Natural killer cell (primary cell): ENCODE measurements around the gene BTBD3. TPM values are rescaled to one million over a fixed set of nuclear protein-coding genes. Genes with fewer than 3 reads are reported as not detected.

Experiments used
- ATAC-seq, 3 donors: fragments of 150-1000 bp in 2 of 3; fragments of 200-7000 bp in 1 of 3; cut with Tn5 transposase; 1 replicate in 1 of 3; 2 replicates in 2 of 3; pipeline ENCODE4 v1.10.0; 2021; ENCODE audit warnings: mild to moderate bottlenecking in 2 of 3, moderate library complexity in 2 of 3
- DNase-seq, 2 donors: peaks; one replicate each; pipeline versions ENCODE4 v3.0.0 to v3.0.0-alpha.2; 2013 to 2021; ENCODE audit warnings: mixed read lengths in 1 of 2
- H3K27ac ChIP-seq: one replicate; pipeline ENCODE4 v1.5.1; 2013; ENCODE audit warnings: mild to moderate bottlenecking, low read length
- H3K27me3 ChIP-seq: one replicate; pipeline ENCODE4 v1.6.1; 2013; ENCODE audit warnings: low read length; ENCODE audit not compliant: control insufficient read depth, insufficient read depth
- H3K36me3 ChIP-seq: one replicate; pipeline ENCODE4 v1.6.1; 2013; ENCODE audit warnings: low read length; ENCODE audit not compliant: control insufficient read depth, insufficient read depth
- H3K4me1 ChIP-seq: one replicate; pipeline ENCODE4 v1.6.1; 2013; ENCODE audit warnings: low read length; ENCODE audit not compliant: control insufficient read depth, insufficient read depth
- H3K4me3 ChIP-seq: one replicate; pipeline ENCODE4 v1.5.1; 2013; ENCODE audit warnings: low read length
- H3K9me3 ChIP-seq: one replicate; pipeline ENCODE4 v1.6.1; 2013; ENCODE audit warnings: low read length; ENCODE audit not compliant: control insufficient read depth, insufficient read depth
- H3K27ac Mint-ChIP-seq, 2 donors: one replicate each; pipeline ENCODE4 v1.8.0; 2022; ENCODE audit warnings: mild to moderate bottlenecking in 2 of 2, mixed read lengths in 2 of 2, moderate library complexity in 1 of 2
- H3K27me3 Mint-ChIP-seq, 2 donors: one replicate each; pipeline ENCODE4 v1.8.0; 2022; ENCODE audit warnings: low read depth in 2 of 2, mixed read lengths in 2 of 2
- H3K36me3 Mint-ChIP-seq: one replicate; pipeline ENCODE4 v1.8.0; 2022; ENCODE audit warnings: mixed read lengths
- H3K4me1 Mint-ChIP-seq, 2 donors: one replicate each; pipeline ENCODE4 v1.8.0; 2022; ENCODE audit warnings: mixed read lengths in 2 of 2
- H3K4me3 Mint-ChIP-seq: one replicate; pipeline ENCODE4 v1.8.0; 2022; ENCODE audit warnings: mild to moderate bottlenecking, moderate library complexity, mixed read lengths
- H3K9me3 Mint-ChIP-seq, 2 donors: one replicate each; pipeline ENCODE4 v1.8.0; 2022; ENCODE audit warnings: mixed read lengths in 2 of 2
- WGBS: methylation state at CpG from one replicate; pipeline ENCODE4 v1.1.7; 2013; ENCODE audit warnings: missing lambda C conversion rate; ENCODE audit not compliant: insufficient coverage; 5-methylcytosine and 5-hydroxymethylcytosine counted together
- intact Hi-C: fragments of 100-400 bp; cut with micrococcal nuclease; formaldehyde crosslinking; loops from one replicate; pipeline ENCODE4 v1.14.2; 2022
- total RNA-seq, 4 donors: library from RNA; stranded (reverse); fragments of 120-200 nt in 1 of 4; gene quantifications; one replicate each; pipeline versions ENCODE4 v1.2.3 to v1.2.4, GENCODE V29; 2013 to 2022
- TF ChIP-seq, protein P1 (sequence below): fragments of 200-600 bp; IDR thresholded peaks from one replicate; pipeline ENCODE4 v1.8.0; 2022; ENCODE audit warnings: antibody characterized with exemption

Gene BTBD3
- total RNA-seq, 3 donors from 2014 or later (not counting 1 experiment from before 2014, with no cell fraction given), result 2.2 to 5.3 (median 3.8) TPM

DNA sequence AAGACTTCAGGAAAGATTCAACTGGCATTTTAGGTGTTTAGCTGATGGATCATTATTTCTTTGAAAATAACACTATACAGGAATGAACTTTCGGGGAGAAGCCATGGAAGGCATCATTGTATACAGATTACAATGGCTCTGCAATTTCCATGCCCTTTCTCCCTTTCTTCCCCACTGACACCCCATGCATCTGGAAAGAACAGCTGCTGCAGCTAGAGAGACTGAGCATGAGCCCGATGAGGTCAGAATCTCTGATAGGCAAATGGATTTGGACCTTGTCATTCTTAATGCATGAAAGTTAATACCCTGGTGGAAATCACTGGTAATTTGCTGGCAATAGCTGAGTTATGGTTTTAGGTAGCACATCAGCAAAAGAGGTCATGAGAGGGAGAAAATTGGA is 54.8 kb downstream of the BTBD3 start:
- Histone ChIP-seq H3K27me3 (no peaks in the 10 kb centered on the region), H3K36me3 (no peaks in the 10 kb centered on the region), H3K9me3 (no peaks in the 10 kb centered on the region), H3K4me3 (no peak overlapping the region), H3K4me1 (no peaks in the 10 kb centered on the region), H3K27ac (no peak overlapping the region)
- no peaks in the 10 kb centered on the region for H3K4me1 Mint-ChIP-seq
- peaks cover 0 to 7% of the 10 kb centered on the region in 2 donors for H3K9me3 Mint-ChIP-seq
- TF ChIP-seq, protein P1, sequence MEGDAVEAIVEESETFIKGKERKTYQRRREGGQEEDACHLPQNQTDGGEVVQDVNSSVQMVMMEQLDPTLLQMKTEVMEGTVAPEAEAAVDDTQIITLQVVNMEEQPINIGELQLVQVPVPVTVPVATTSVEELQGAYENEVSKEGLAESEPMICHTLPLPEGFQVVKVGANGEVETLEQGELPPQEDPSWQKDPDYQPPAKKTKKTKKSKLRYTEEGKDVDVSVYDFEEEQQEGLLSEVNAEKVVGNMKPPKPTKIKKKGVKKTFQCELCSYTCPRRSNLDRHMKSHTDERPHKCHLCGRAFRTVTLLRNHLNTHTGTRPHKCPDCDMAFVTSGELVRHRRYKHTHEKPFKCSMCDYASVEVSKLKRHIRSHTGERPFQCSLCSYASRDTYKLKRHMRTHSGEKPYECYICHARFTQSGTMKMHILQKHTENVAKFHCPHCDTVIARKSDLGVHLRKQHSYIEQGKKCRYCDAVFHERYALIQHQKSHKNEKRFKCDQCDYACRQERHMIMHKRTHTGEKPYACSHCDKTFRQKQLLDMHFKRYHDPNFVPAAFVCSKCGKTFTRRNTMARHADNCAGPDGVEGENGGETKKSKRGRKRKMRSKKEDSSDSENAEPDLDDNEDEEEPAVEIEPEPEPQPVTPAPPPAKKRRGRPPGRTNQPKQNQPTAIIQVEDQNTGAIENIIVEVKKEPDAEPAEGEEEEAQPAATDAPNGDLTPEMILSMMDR, result no peak
- intact Hi-C loops, result no loop called here
- ATAC-seq, result no peak
- H3K27ac Mint-ChIP-seq, result no peak overlapping the region
- no peak for DNase-seq
- no peaks in the 10 kb centered on the region for H3K36me3 Mint-ChIP-seq
- peaks cover 0 to 3% of the 10 kb centered on the region in 2 donors for H3K27me3 Mint-ChIP-seq
- no peak overlapping the region for H3K4me3 Mint-ChIP-seq
- 100% methylated on average over 2 of the region's 2 CpGs for WGBS
